ENCODE results near the gene TJP1. TPM values are rescaled to one million over a fixed set of nuclear protein-coding genes. Genes with fewer than 3 reads are reported as not detected.

TJP1 gene
- total RNA-seq, 4 donors from 2014 or later = 45.4 to 112 (median 88.3) TPM

GRCh38 chr15:29838352-29839010 lies 16.2 kb upstream of the TJP1 start:
- no peak for TF ChIP-seq POLR2A (IDR thresholded peaks at IDR 0.05)
- TF ChIP-seq CTCF (IDR thresholded peaks at IDR 0.05) = no peak
- DNase-seq = no peak

GRCh38 chr15:29835301-29835700 lies 13.0 kb upstream of the TJP1 start:
- Histone ChIP-seq H3K4me1 (no peaks in the 10 kb centered on the region), H3K9me3 (no peaks in the 10 kb centered on the region), H3K27me3 (no peaks in the 10 kb centered on the region), H3K4me3 (no peak overlapping the region), H3K27ac (no peak overlapping the region), H3K36me3 (no peaks in the 10 kb centered on the region)
- TF ChIP-seq POLR2A (IDR thresholded peaks at IDR 0.05) (no peak), CTCF (IDR thresholded peaks at IDR 0.05) (no peak)
- DNase-seq = no peak

More at GRCh38 chr15:29838352-29839010, 16.2 kb upstream of the TJP1 start:
- no peaks in the 10 kb centered on the region for H3K4me1 ChIP-seq
- no peaks in the 10 kb centered on the region for H3K9me3 ChIP-seq
- no peak overlapping the region for H3K27ac ChIP-seq
- H3K4me3 ChIP-seq = no peak overlapping the region
- no peaks in the 10 kb centered on the region for H3K36me3 ChIP-seq
- no peaks in the 10 kb centered on the region for H3K27me3 ChIP-seq

- H3K36me3 ChIP-seq = no peaks in the 10 kb centered on the region
- no peak overlapping the region for H3K27ac ChIP-seq
- TF ChIP-seq CTCF (IDR thresholded peaks at IDR 0.05) (no peak), POLR2A (IDR thresholded peaks at IDR 0.05) (no peak)
- no peaks in the 10 kb centered on the region for H3K9me3 ChIP-seq
- no peaks in the 10 kb centered on the region for H3K27me3 ChIP-seq
- no peak for DNase-seq
- no peaks in the 10 kb centered on the region for H3K4me1 ChIP-seq
- no peak overlapping the region for H3K4me3 ChIP-seq
These were observed 10.4 kb upstream of the TJP1 start for GRCh38 chr15:29832709-29833108.

- peaks cover 0 to 8% (median 0%) of the 10 kb centered on the region in 4 donors for H3K9me3 ChIP-seq
- no peak overlapping the region for H3K4me3 ChIP-seq
- H3K27ac ChIP-seq = no peak overlapping the region
- no peaks in the 10 kb centered on the region for H3K4me1 ChIP-seq
- H3K36me3 ChIP-seq = no peaks in the 10 kb centered on the region
- H3K27me3 ChIP-seq = no peaks in the 10 kb centered on the region
- no peak for TF ChIP-seq POLR2A (IDR thresholded peaks at IDR 0.05)
- no peak for TF ChIP-seq CTCF (IDR thresholded peaks at IDR 0.05)
- DNase-seq = no peak
These were observed 4.9 kb upstream of the TJP1 start for GRCh38 chr15:29826908-29827820.

- no peak overlapping the region for H3K4me3 ChIP-seq
- H3K4me1 ChIP-seq = peaks cover 0 to 3% (median 0%) of the 10 kb centered on the region in 4 donors
- peaks cover 0 to 12% (median 0%) of the 10 kb centered on the region in 4 donors for H3K9me3 ChIP-seq
- no peak for DNase-seq
- H3K27ac ChIP-seq = no peak overlapping the region
- H3K27me3 ChIP-seq = no peaks in the 10 kb centered on the region
- TF ChIP-seq POLR2A (IDR thresholded peaks at IDR 0.05) (no peak), CTCF (IDR thresholded peaks at IDR 0.05) (no peak)
- H3K36me3 ChIP-seq = no peaks in the 10 kb centered on the region
These were observed 3.0 kb upstream of the TJP1 start for GRCh38 chr15:29825227-29825626.
